D721Med (cell line): Measurements from ENCODE around the gene TMEM156.

Experiments
- DNase-seq: peaks from one replicate; pipeline ENCODE4 v3.0.0; 2011; ENCODE audit warnings: low spot score; ENCODE audit not compliant: insufficient read length
- FAIRE-seq: peaks from 2 replicates; lab custom pipeline; 2011; peaks lifted over from hg19 to GRCh38; lab: Jason Lieb, UNC
- CTCF ChIP-seq: IDR thresholded peaks from 2 replicates; pipeline ENCODE4 v1.5.1; 2012; ENCODE audit warnings: mild to moderate bottlenecking, control low read depth; ENCODE audit not compliant: insufficient read depth; ENCODE audit errors: missing control alignments

Gene TMEM156

GRCh38 chr4:39032218-39033085 is at the start of gene TMEM156:
Gene TMEM156 (minus strand): TSS chr4:39032409. CDS start chr4:39032313, 96 bp downstream.
- FAIRE-seq (no peak), DNase-seq (no peak)
- no peak for TF ChIP-seq CTCF

GRCh38 chr4:39078829-39079228 is 46.6 kb upstream of the TMEM156 start:
- FAIRE-seq: no peak

GRCh38 chr4:39068907-39069306 is 36.7 kb upstream of the TMEM156 start:
- FAIRE-seq (no peak), DNase-seq (no peak)
- TF ChIP-seq CTCF: no peak

More at GRCh38 chr4:39078829-39079228, 46.6 kb upstream of the TMEM156 start:
- no peak for DNase-seq
- TF ChIP-seq CTCF: no peak

- FAIRE-seq (no peak), DNase-seq (no peak)
- no peak for TF ChIP-seq CTCF
These were observed 35.2 kb upstream of the TMEM156 start for GRCh38 chr4:39067451-39067850.

- FAIRE-seq: no peak
- no peak for DNase-seq
- TF ChIP-seq CTCF: no peak
These were observed 34.8 kb upstream of the TMEM156 start for GRCh38 chr4:39067031-39067430.

GRCh38 chr4:39066371-39066770 is 34.2 kb upstream of the TMEM156 start:
- no peak for FAIRE-seq
- no peak for DNase-seq
- no peak for TF ChIP-seq CTCF

GRCh38 chr4:39063430-39063829 is 31.2 kb upstream of the TMEM156 start:
- DNase-seq (no peak), FAIRE-seq (no peak)
- no peak for TF ChIP-seq CTCF
